GM10248 (cell line): Measurements from ENCODE around the gene ZDHHC11B.
A peak's percentile ranks its signal among the peaks of the same experiment; 100 is the strongest.
"Not testable (repeated sequence)": the region's sequence is repeated elsewhere in the genome, so short reads cannot be mapped to it uniquely, and the experiment has no call there.

Experiments
- CTCF ChIA-PET: fragments of 300-600 bp; sonication (Branson Sonifier 250); formaldehyde crosslinking; extraction: SDS; loops from one replicate; lab custom pipeline; 2021; ENCODE audit warnings: antibody characterized with exemption; lab: Yijun Ruan, JAX
- POLR2A ChIA-PET: fragments of 350-650 bp; sonication (Branson Sonifier 250); formaldehyde crosslinking; extraction: SDS; loops from one replicate; lab custom pipeline; 2020; ENCODE audit warnings: antibody characterized with exemption; lab: Yijun Ruan, JAX
- DNase-seq: peaks from one replicate; pipeline ENCODE4 v3.0.0; 2012; ENCODE audit errors: extremely low spot score
- TF ChIP-seq, protein P1 (sequence below): IDR thresholded peaks from 2 replicates; pipeline ENCODE4 v1.5.1; 2012; ENCODE audit warnings: mild to moderate bottlenecking, low read depth; ENCODE audit errors: extremely low read depth, missing control alignments, control extremely low read depth

Gene ZDHHC11B, protein sequence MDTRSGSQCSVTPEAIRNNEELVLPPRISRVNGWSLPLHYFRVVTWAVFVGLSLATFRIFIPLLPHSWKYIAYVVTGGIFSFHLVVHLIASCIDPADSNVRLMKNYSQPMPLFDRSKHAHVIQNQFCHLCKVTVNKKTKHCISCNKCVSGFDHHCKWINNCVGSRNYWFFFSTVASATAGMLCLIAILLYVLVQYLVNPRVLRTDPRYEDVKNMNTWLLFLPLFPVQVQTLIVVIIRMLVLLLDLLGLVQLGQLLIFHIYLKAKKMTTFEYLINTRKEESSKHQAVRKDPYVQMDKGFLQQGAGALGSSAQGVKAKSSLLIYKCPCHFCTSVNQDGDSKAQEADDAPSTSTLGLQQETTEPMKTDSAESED

DNA sequence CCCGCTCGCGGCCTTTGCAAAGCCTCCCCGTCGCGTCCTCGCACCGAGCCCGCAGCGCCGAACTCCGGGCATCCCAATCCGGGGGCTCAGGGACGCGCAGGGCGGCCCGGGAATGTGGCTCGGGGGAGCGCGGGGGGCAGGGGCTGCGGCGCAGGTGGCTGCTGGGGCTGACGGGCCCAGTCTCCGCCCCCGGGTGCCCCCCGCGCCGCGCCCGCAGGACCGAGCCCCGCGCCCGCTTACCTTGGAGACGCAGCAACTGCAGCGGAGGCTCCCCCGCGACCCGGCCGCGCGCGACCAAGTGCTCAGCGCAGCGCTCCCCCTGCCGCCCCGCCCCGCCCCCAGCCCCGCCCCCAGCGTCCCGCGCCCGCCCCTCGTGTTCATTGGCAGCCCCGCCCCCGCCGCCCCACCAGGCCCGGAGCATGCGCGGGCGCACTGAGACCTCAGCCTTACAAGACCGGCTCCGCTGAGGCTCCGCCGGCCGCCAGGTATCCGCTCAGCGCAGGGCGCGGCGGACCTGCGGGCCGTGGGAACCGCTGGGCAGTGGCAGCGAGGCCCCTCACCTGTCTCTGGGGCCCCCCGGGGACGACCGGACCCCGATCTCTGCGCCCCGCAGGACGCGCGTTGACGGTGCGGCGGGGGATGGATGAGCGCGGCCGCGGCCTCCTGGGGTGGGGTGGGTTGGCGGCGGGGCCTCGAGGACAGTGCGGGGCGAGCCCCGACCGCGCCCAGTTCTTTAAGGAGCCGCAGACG, at the start of gene ZDHHC11B:
TSS of gene ZDHHC11B (minus strand) at position 302 of the 750 bp plus-strand sequence. CDS start 17,810 bp downstream, outside the sequence.
- POLR2A ChIA-PET, CTCF ChIA-PET: not testable (repeated sequence)
- peak; percentile 92 for DNase-seq

DNA sequence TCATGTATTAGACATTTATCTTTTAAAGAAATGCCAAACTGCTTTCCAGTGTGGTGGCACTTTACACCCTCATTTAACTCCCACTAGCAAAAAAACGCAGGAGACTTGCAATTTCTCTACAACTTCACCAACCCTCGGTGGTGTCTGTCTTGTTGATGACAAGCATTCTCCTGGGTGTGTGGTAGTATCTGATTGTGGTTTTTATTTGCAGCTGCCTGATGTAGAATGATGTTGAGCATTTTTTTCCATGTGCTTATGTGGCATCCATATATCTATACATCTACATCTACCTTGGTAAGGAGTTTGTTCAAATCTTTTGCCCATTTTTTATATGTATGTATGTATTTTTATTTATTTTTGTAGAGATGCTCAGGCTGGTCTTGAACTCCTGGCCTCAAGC, 49.5 kb upstream of the ZDHHC11B start:
- CTCF ChIA-PET, DNase-seq, POLR2A ChIA-PET: not testable (repeated sequence)

DNA sequence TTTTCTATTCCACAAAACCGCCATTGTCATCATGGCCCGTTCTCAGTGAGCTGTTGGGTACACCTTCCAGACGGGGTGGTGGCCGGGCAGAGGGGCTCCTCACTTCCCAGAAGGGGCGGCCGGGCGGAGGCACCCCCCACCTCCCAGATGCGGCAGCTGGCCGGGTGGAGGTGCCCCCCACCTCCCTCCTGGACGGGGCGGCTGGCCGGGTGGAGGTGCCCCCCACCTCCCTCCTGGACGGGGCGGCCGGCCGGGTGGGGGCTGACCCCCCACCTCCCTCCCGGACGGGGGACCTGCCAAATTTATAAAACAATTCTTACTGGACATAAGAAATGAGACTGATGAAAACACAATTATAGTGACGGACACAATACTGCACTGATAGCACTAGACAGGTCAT, 43.7 kb upstream of the ZDHHC11B start:
- DNase-seq, CTCF ChIA-PET, POLR2A ChIA-PET: not testable (repeated sequence)

DNA sequence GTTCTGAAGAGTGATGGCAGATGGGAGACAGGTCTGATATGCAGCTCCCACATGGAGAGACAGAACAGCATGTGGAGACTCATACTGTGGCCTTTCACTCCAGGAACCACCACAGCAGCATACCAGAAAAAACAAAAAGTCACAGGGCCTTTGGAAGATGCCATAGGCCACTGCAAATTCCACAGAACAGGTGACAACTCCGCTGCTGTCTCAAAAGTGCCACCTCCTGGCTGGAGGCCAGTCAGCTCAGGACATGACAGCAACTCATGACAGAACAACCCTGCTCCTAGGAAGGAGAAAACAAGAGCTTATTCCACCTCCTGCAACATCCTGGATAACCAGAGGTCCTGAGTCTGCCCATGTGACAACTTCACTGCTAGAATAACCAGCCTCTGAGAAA, 41.0 kb upstream of the ZDHHC11B start:
- CTCF ChIA-PET, DNase-seq, POLR2A ChIA-PET: not testable (repeated sequence)

DNA sequence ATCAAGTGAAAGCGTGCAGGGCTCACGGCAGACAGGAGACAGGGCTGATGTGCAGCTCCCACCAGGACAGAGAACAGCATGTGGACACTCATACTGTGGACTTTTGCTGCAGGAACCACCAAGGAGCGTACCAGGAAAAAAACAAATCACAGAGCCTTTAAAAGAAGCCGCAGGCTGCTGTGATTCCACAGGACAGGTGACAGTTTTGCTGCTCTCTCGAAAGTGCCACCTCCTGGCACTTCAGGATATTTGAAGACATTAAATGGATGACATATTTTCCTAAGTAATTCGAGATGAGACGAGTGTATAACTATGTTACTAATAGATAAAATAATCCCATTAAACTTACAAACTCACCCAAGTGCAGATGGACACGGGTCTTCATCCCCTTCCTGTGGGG, 37.0 kb upstream of the ZDHHC11B start:
- TF ChIP-seq, protein P1, sequence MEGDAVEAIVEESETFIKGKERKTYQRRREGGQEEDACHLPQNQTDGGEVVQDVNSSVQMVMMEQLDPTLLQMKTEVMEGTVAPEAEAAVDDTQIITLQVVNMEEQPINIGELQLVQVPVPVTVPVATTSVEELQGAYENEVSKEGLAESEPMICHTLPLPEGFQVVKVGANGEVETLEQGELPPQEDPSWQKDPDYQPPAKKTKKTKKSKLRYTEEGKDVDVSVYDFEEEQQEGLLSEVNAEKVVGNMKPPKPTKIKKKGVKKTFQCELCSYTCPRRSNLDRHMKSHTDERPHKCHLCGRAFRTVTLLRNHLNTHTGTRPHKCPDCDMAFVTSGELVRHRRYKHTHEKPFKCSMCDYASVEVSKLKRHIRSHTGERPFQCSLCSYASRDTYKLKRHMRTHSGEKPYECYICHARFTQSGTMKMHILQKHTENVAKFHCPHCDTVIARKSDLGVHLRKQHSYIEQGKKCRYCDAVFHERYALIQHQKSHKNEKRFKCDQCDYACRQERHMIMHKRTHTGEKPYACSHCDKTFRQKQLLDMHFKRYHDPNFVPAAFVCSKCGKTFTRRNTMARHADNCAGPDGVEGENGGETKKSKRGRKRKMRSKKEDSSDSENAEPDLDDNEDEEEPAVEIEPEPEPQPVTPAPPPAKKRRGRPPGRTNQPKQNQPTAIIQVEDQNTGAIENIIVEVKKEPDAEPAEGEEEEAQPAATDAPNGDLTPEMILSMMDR, result no peak
- POLR2A ChIA-PET, result no interaction called here
- CTCF ChIA-PET, result no interaction called here
- DNase-seq, result no peak

DNA sequence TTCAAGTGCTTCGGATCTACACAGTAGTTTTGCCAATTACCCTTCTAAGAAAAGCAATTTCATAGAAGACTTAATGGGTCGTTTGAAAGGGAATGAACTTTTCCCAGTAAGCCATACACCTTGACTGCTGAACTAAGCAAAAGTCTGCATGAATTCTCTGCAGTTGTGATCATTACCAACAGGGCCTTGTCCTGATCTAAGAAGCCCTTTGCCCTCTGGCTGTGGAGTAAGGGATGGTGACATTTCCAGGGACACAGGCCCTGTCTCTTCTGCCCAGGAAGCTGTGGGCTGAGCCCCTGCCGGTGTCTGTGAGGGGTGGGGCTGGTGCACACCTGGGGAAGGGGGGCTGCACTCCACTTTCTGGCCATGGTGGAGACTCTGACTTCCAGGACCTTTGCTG, 35.7 kb upstream of the ZDHHC11B start:
- TF ChIP-seq, protein P1, result no peak
- DNase-seq, result no peak
- ChIA-PET CTCF (no interaction called here), POLR2A (no interaction called here)

DNA sequence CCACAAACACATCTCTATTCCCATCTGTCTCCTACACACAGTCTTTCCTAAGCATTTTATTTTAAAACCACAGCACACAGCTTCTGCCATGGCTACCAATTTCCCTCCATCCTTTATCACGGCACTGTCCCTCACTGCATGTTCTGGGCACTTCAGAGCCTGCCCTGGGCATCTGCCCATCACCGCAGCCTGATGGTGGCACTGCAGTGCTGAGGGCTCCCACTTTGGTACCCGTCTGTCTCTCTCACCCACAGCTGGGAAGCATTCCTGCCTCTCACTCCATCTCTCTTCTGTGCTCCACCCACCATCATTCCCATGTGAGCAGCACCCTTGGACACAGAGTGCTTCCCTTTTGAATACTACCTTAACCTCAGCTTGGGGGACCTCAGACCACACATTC, 34.5 kb upstream of the ZDHHC11B start:
- ChIA-PET POLR2A (no interaction called here), CTCF (no interaction called here)
- TF ChIP-seq, protein P1, result no peak
- DNase-seq, result no peak

DNA sequence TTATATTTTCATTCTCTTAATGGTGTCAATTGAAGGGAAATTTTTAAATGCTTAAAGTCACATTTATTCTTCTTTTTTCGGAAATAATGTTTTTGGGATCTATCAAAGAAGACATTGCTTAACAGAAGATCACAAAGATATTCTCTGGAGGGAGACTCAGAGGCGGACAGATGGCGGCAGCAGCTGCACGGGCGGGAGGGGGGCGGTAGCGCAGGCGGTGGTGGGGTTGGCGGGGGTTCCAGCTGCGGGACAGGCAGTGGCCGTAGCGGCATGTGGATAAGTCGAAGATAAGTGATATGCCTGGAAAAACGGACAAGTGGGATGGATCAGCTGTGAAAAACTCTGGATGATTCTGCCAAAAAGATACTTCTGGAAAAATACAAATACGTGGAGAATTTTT, 31.6 kb upstream of the ZDHHC11B start:
- TF ChIP-seq, protein P1, result no peak
- ChIA-PET CTCF (interaction anchor here (1.3 kb wide), 1 partner anchor 145 kb away, joined by 3 read pairs; no protein-coding TSS in a partner anchor), POLR2A (no interaction called here)
- no peak for DNase-seq
